SKM-1 treated with dmso at 0.1 percent for 144 hours (cell line): ENCODE results near the gene CEACAM18.

Experiments
- DNase-seq: peaks from one replicate; lab custom pipeline; 2025; ENCODE audit not compliant: unreplicated experiment; lab: John Stamatoyannopoulos, UW

CEACAM18 gene

GRCh38 chr19:51525651-51526050 lies 47.3 kb downstream of the CEACAM18 start:
- no peak for DNase-seq

GRCh38 chr19:51529301-51529700 lies 51.0 kb downstream of the CEACAM18 start:
- DNase-seq, result no peak

- DNase-seq, result no peak
Observed at GRCh38 chr19:51530616-51531015, 52.3 kb downstream of the CEACAM18 start.

DNA sequence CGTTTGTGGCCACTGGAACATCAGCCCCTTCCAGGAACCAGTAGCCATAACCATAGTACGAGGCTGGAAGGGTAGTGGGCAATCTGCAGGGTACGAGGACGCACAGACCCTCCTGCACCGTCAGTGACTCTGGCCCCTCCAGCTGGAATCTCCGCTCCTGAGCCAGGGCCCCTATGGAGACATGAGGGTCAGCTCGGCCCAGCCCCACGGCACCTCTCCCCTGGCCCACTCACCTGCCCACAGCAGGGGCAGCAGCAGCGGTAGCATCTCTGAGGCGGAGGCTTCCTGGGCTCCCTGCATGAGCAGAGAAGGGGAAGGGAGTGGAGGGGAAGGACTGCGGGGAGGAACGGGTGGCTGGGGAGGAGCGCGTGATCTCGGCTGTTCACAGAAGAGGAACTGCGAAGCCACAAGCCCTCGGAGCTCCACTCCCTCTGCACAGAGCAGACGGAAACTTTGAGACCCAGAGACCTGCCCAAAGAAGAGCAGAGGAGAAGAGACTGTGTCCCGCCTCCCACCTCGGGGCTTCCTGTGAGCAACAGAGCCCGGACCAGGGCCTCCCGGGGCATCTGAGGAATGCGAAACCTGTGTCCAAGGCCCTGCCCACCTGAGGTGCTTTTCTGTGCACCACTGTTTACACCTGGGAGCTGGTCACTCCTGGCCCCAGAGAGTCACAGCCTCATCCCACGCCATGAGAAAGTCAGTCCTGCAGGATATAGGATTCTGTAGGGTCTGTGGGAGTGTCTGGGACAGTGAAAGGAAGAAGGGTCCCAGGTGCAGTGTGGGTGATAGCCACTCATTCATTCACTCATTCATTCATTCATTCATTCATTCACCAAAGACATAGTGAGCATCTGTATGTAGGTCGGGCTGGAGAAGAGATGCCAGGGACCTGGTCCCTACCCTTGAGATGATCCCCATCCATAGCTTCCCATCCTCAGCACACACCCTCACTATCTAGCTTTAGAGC lies 53.3 kb downstream of the CEACAM18 start, which contains the start of gene SIGLEC6:
Gene SIGLEC6 (minus strand): TSS at position 322 of the 967 bp plus-strand sequence. CDS start 22 bp downstream, at position 300.
- peak; percentile 65 for DNase-seq

DNA sequence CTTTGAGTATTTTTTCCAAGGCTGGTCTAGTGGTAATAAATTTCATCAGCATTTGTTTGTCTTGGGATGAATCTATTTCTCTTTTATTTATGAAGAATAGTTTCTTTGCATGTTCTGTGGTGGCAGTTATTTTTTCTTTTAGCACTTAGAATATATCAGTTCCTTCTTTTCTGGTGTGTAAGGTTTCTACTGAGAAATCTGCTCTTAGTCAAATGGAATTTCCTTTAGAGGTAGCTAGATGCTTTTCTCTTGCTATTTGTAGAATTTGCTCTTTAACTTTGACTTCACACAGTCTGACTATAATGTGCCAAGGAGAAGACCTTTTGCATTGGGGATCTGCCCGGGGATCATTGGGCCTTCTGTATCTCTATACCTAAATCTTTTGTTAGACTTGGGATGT lies 57.2 kb downstream of the CEACAM18 start:
- DNase-seq, result no peak

DNA sequence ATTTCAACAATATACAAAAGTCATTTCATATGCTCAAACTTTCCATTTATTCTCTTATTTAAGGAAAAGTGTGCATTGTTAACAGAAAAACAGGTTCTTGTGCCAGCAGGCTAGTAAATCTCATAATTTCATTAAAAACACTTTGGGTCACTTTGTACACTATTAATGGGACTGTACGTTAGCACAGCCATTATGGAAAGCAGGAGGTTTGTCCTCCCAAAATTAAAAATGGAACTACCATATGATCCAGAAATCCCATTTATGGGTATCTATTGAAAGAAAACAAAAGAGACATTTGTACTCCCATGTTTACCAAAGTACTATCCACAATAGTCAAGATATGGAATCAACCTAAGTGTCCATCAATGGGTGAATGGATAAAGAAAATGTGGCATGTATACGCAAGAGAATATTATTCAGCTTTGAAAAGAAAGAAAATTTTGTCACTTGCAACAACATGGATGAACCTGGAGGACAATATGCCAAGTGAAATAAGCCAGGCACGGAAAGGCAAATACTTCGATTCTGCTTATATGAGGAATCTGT lies 61.6 kb downstream of the CEACAM18 start:
- DNase-seq, result no peak
